T-helper 22 cell (primary cell): ENCODE measurements around the gene LPA.
"Not testable (repeated sequence)": the region's sequence is repeated elsewhere in the genome, so short reads cannot be mapped to it uniquely, and the experiment has no call there.

Experiments
- DNase-seq: peaks from one replicate; pipeline ENCODE4 v3.0.0-alpha.2; 2020; ENCODE audit warnings: low read depth

The LPA gene

GRCh38 chr6:160661216-160661615 is 2.9 kb downstream of the LPA start:
- no peak for DNase-seq

GRCh38 chr6:160659562-160659961 is 4.5 kb downstream of the LPA start:
- no peak for DNase-seq

GRCh38 chr6:160634706-160635105 is 29.4 kb downstream of the LPA start:
- DNase-seq = no peak

DNA sequence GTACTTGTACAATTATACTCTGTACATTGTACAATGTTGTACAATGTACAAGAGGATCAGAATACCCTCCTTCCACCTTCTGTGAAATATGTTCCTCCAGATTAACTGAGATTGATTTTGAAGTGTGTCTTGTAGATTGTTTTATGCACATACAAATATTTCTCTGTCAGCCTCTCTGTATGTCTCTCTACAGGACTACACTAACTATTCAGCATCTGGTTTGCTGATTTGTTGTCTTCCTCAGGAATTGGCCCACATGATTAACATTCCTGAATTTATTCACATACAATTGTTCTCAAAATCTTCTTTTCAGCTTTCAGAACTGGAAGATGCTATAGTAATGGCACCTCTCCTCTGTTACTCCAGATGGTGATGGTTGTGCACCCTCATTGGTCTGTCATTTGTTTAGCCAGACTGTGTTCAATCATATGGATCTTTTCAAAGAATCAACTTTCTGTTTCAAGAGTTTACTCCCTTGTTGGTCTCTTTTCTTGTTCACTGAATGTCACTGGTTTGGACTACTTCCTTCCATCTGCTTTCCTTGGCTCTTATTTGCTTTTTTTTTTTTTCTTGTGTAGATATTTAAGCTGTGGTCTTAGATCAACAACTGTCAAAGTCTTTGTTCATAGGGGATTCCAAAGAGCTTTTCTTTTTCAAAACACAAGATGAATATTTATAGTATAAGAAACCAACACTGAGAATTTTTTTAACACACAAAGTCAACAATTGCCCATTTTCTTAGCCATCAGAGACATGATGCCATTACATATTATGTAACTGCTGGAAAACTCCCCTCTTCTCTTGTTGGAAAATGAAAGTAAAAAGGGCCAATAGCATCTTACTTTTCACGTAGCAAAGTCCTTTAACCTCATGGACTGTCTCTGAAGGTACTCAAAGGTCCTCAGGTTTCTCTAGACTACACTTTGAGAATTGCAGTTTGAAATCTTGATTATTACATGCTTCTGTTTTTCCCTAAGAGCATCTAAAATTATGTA is 67.9 kb downstream of the LPA start:
- no peak for DNase-seq

DNA sequence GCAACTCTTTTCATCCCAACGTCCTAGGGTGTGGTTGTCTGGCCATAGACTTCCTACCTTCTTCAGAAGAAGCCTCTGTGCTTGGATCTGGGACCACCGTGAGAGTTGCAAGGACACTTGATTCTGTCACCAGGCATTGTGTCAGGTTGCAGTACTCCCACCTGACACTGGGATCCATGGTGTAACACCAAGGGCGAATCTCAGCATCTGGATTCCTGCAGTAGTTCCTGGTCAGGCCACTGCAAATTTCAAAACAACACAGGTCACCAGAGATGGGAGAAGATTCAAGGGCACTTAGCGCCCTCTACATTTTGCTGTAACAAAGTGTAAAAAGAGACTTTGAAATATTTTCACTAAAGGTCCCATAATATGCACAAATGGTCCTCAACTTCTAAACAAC is 68.8 kb downstream of the LPA start:
- DNase-seq = not testable (repeated sequence)

DNA sequence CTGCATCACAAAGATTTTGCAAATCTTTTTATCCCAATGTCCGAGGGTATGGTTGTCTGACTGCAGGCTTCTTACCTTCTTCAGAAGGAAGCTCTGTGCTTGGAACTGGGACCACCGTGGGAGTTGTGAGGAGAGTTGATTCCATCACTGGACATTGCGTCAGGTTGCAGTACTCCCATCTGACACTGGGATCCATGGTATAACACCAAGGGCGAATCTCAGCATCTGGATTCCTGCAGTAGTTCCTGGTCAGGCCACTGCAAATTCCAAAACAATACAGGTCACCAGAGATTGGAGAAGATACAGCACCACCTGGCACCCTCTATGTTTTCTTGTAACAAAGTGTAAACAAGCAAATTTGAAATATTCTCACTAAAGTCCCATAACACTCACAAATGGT is 77.7 kb downstream of the LPA start:
- DNase-seq = no peak

GRCh38 chr6:160583794-160584193 is 80.3 kb downstream of the LPA start:
- DNase-seq = no peak

DNA sequence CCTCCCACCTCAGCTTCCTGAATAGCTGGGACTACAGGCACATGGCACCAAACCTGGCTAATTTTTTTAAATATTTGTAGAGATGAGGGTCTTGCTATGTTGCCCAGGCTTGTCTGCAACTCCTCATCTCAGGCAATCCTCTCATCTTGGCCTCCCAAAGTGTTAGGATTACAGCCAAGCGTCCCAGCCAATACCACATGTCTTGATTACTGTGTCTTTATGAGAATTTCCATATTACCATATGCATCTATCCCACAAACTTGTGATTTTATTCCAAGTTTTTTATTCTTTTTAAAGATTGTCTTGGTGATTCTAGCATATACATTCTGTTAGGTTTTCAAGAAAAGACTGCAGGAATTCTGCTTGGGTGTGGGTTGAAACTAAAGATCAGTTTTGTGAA is 82.7 kb downstream of the LPA start:
- no peak for DNase-seq

- DNase-seq = not testable (repeated sequence)
Observed at GRCh38 chr6:160578515-160578914, 85.6 kb downstream of the LPA start.

- no peak for DNase-seq
Observed at GRCh38 chr6:160573943-160574342, 90.1 kb downstream of the LPA start.

DNA sequence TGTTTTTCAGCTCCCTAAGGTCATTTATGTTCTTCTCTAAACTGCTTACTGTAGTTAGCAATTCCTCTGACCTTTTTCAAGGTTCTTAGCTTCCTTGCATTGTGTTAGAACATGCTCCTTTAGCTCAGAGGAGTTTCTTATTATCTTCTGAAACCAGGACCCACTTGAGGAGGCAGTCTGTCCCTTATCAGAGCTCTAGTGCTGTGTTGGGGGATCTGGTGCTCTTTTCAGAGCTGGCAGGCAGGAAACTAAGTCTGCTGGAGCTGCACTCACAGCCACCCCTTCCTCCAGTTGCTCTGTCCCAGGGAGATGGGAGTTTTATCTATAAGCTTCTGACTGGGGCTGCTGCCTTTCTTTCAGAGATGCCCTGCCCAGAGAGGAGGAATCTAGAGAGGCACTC is 92.9 kb downstream of the LPA start:
- not testable (repeated sequence) for DNase-seq

DNA sequence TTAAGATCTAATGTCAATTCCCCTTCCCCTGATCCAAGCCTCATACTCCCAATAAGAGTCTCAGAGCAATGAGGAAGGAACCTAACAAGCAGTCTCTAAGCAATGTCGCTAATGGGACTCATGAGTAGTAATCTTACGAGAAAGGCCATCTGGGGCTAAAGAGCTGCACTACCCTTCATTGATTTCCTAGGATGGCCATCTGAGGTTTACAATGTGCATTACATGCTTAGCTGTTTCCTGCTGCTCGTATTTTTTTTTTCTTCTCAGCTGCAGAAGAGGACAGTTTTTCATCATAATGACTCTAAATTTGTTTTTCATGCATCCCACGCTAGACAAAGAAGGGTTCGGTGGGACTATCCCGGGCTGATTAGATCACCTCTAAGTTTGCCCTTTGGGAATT is 119.3 kb downstream of the LPA start:
- no peak for DNase-seq

DNA sequence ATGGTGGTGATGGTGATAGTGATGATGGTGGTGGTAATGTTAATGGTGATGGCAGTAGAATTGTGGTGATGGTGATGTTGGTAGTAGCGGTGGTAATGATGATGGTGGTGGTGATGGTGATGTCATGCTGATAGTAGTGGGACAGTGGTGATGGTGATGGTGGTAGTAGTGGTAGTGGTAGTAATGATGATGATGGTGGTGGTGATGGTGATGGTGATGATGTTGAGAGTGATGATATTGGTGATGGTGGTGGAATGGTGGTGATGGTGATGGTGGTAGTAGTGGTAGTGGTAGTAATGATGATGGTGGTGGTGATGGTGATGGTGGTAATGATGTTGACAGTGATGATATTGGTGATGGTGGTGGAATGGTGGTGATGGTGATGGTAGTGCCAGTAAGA is 128.8 kb downstream of the LPA start:
- no peak for DNase-seq

- DNase-seq = peak; percentile 17
Observed at GRCh38 chr6:160534050-160534696, 129.9 kb downstream of the LPA start.

DNA sequence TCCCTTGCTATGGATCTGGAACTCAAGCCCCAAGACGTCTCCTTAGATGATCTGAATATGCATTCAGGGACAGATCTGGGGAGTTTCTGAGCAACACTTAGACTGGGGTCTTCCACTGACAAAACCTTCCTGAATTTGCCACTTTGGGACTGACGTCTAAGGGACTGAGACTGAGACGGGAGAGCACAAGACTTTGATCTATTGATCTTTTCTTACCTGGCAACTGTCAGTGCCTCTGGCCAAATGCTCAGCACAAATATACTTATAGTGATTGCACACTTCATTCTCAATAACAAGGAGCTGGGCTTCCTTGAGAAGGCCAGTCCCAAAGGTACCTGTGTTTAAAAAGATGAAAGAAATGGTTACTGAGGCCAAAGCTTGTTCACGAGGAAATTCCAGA is 131.8 kb downstream of the LPA start:
- no peak for DNase-seq

DNA sequence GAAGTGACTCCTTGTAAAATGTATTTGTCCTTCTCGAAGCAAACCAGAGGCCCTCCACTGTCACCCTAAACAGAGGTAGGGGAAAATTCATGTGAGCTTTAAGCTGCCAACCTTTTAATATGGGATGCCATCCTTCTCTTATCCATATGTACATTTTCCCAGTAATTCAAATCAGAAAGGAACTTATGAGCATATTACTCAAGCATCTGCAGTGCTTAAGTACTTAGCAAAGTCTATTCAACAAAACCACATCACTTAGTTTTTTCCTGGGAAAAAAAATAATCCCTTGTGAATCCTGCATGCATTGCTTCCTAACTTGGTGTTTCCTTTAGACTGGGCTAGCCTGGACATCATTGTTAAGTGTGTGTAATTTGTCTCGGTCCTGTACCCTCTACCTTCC is 132.2 kb downstream of the LPA start:
- DNase-seq = no peak

DNA sequence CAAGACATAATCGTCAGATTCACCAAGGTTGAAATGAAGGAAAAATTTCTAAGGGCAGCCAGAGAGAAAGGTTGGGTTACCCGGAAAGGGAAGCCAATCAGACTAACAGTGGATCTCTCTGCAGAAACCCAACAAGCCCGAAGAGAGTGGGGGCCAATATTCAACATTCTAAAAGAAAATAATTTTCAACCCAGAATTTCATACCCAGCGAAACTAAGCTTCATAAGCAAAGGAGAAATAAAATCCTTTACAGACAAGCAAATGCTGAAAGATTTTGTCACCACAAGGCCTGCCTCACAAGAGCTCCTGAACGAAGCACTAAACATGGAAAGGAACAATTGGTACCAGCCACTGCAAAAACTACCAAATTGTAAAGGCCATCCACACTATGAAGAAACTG is 134.6 kb downstream of the LPA start:
- DNase-seq = not testable (repeated sequence)

DNA sequence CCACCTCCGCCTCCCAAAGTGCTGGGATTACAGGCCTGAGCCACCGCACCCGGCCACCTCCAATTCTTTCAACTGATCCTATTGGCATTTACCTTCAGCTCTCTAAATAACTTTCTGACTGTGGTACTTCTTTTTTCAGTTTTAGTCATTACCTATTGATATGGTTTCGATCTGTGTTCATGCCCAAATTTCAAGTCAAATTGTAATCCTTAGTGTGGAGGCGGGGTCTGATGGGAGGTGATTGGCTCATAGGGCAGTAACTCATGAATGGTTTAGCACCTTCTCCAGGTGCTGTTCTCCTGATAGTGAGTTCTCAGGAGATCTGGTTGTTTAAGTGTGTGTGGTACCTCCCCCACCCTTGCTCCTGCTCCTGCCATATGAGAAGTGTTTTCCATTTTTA is 140.9 kb downstream of the LPA start:
- DNase-seq = no peak

GRCh38 chr6:160520043-160520904 is 143.8 kb downstream of the LPA start:
- peak; percentile 45 for DNase-seq

DNA sequence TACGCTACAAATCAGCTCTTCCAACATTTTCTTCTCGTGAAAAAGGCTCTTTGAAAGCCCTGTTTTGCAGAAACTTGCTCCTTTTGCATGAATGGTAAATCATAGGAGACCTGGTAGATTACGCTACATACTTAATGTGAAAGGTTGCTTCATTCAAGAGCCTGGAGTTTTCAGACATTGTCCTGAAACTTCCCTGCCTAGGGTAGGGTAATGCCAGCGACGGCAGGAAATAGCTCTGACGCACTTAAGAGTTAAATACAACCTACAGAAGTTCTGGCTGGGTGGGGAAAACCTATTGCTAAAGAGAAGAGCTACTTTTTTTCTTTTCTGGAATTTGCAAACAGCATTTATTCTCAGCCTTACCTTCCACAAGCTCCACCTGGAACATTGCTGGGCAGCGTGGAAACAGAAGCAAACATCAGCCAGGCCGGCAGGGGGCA is 144.5 kb downstream of the LPA start:
- DNase-seq = no peak

- DNase-seq = no peak
Observed at GRCh38 chr6:160519133-160519532, 144.9 kb downstream of the LPA start.

DNA sequence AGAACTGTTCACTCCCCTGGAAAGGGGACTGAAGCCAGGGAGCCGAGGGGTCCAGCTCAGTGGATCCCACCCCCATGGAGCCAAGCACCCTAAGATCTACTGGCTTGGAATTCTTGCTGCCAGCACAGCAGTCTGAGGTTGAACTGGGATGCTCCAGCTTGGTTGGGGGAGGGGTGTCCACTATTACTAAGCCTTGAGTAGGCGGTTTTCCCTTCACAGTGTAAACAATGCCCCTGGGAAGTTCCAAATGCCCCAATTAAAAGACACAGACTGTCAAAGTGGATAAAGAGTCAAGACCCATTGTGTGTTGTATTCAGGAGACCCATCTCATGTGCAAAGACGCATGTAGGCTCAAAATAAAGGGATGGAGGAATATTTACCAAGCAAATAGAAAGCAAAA is 150.2 kb downstream of the LPA start:
- DNase-seq = no peak
